Neuron (in vitro differentiated cells): ENCODE measurements around the gene MAD1L1.

Experiments
- H2AFZ ChIP-seq: one replicate; pipeline ENCODE4 v1.6.1; 2013; ENCODE audit warnings: low read depth, mild to moderate bottlenecking, inconsistent platforms, low read length, moderate library complexity
- H3K27me3 ChIP-seq: one replicate; pipeline ENCODE4 v1.6.1; 2013; ENCODE audit warnings: low read length; ENCODE audit not compliant: insufficient read depth
- H3K36me3 ChIP-seq: one replicate; pipeline ENCODE4 v1.6.1; 2013; ENCODE audit warnings: low read length; ENCODE audit not compliant: insufficient read depth
- H3K4me1 ChIP-seq: one replicate; pipeline ENCODE4 v1.6.1; 2013; ENCODE audit warnings: low read length; ENCODE audit not compliant: insufficient read depth
- H3K4me3 ChIP-seq: 2 replicates; pipeline ENCODE4 v1.5.1; 2013; ENCODE audit warnings: mild to moderate bottlenecking, low read length, moderate library complexity
- H3K9me3 ChIP-seq: one replicate; pipeline ENCODE4 v1.6.1; 2013; ENCODE audit warnings: low read length

MAD1L1 gene

DNA sequence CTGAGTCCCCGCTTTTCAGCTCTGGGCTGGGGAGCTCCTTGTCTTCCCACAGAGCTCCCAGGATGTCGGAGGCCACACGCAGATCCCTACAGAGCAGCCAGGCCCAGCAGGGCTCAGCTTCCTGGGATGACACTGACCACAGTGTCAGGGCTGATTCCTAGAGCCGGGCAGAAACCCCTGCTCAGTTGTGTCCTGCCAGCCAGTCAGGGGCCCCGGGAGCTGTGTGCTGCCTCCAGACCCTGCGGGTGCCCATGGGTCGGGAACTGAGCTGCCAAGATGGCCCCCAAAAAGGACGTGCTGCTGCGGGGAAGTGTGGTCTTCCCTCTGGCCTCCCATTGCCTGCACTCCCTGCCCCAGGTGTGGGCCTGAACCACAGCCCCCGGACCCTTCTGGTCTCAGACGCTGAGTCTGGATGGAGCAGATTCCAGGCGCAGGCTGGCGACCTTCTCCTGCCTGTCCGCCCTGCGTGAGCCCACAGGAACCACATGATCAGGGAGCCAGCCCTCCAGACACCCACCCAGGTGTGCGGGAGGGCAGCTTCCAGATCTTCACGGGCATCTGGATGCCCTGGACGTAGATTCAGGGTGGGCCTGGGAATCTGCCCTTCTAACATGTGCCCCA lies 217.4 kb downstream of the MAD1L1 start:
- Histone ChIP-seq H2AFZ (no peak overlapping the region), H3K36me3 (peaks cover 3% of the 10 kb centered on the region), H3K9me3 (no peaks in the 10 kb centered on the region), H3K4me3 (no peak overlapping the region), H3K27me3 (no peaks in the 10 kb centered on the region), H3K4me1 (peaks cover 11% of the 10 kb centered on the region)

- peaks cover 4% of the 10 kb centered on the region for H3K4me1 ChIP-seq
- H3K4me3 ChIP-seq: no peak overlapping the region
- no peaks in the 10 kb centered on the region for H3K9me3 ChIP-seq
- H3K27me3 ChIP-seq: no peaks in the 10 kb centered on the region
- H3K36me3 ChIP-seq: peaks cover 3% of the 10 kb centered on the region
- no peak overlapping the region for H2AFZ ChIP-seq
Observed at GRCh38 chr7:2014391-2015241, 218.1 kb downstream of the MAD1L1 start.

GRCh38 chr7:2013381-2014311 lies 219.1 kb downstream of the MAD1L1 start:
- Histone ChIP-seq H3K4me1 (no peaks in the 10 kb centered on the region), H3K27me3 (no peaks in the 10 kb centered on the region), H3K36me3 (peaks cover 3% of the 10 kb centered on the region), H3K4me3 (no peak overlapping the region), H2AFZ (no peak overlapping the region), H3K9me3 (no peaks in the 10 kb centered on the region)

DNA sequence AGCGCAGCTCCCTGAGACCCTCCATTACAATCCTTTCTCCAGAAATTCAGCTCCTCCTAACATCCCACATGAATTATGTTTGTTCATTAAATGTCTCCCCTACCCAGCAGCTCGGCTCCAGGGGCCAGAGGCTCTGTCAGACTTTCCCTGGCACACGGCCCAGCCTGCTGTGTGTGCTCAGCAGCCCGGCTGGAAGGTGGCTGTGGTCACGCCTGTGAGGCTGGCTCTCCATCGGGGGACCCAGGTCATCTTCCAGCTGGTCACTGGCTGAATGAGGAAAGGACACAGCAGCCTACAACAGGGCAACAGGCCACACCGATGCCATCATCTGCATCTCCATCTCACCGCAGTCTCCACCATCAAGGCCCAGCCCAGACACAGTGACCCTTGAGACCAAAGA lies 219.8 kb downstream of the MAD1L1 start:
- Histone ChIP-seq H3K36me3 (peaks cover 3% of the 10 kb centered on the region), H3K4me3 (no peak overlapping the region)

DNA sequence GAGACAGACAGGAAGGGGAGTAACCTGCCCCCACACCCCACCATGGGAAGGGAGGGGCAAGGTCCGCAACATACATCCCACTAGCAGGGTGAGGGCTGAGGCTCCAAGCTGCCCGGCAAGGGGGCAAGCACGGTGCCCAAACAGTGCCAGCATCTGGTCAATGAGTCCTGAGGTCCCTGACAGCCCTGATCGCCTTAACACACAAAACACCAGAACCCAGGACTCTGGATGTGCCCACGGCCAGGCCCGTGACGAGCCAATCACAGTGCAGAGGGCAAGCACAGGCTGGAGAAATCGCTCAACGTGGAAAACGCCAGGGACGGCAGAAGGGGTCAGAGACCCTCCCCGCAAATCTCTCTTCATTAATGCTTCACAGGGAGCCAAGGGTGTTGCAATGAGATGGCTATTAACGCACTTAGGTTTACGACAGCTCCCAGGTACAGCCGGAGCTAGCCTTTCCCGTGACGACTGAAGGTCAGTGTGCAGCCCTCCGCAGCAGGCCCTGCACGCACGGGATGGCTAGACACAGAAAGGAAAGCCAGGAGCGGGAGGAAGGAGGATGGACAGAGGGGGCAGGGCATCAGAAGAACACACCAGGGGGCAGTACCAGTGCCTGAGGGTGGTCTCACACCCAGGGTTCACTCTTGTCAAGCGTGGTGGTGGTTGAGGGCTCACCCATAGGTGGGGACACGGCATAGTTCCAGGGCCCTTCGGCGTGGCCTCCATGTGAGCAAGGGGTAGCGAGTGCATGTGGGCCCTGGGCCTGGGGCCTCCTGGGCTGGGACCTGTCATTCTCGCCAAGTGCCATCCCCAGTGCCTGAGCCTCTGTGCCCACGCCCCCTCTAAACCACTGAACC lies 220.5 kb downstream of the MAD1L1 start:
- Histone ChIP-seq H3K27me3 (no peaks in the 10 kb centered on the region), H3K4me3 (no peak overlapping the region), H2AFZ (no peak overlapping the region), H3K9me3 (no peaks in the 10 kb centered on the region), H3K4me1 (no peaks in the 10 kb centered on the region), H3K36me3 (peaks cover 3% of the 10 kb centered on the region)

More for the DNA sequence above, 219.8 kb downstream of the MAD1L1 start:
- Histone ChIP-seq H2AFZ (no peak overlapping the region), H3K4me1 (no peaks in the 10 kb centered on the region), H3K9me3 (no peaks in the 10 kb centered on the region), H3K27me3 (no peaks in the 10 kb centered on the region)

DNA sequence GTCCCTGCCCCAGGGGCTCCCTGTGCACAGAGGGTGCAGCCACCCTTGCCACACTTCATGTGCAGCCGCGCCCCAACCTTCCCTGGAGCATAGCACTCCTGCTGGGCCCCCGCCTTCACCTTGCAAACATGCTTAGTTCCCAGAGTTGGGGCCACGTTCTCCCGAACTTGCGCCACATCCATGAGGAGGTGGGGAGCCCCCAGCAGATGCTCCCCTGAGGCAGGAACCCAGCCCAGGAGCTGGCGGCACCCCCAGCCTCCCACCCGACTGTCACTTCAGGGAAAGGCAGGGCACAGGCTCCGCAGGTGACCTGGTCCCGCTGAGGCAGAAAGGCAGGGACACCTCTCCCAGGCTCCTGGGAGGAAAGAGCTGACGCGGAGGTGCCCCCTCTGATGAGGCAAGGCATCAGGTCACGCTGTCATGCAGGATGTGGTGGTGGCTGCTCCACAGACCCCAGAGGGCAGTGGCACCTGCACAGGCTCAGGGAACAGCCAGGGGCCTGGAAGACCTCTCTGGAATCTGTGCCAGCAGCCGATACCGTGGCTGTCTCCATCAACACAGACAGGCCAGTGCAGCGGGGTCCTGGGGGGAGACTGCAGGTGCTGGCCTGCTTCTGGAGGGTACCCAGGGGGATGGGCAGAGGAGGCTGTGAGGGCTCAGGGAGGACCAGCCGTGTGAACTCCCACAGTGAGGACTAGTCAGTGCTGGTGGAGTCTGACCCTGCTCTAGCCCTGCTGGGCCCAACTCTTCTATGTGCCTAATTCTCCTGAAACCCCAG lies 221.3 kb downstream of the MAD1L1 start:
- H3K27me3 ChIP-seq: no peaks in the 10 kb centered on the region
- H3K4me3 ChIP-seq: no peak overlapping the region
- H3K36me3 ChIP-seq: peaks cover 3% of the 10 kb centered on the region
- H3K4me1 ChIP-seq: peaks cover 3% of the 10 kb centered on the region
- H2AFZ ChIP-seq: no peak overlapping the region
- H3K9me3 ChIP-seq: no peaks in the 10 kb centered on the region

GRCh38 chr7:2010551-2011265 lies 222.0 kb downstream of the MAD1L1 start:
- no peak overlapping the region for H2AFZ ChIP-seq
- no peaks in the 10 kb centered on the region for H3K9me3 ChIP-seq
- peaks cover 3% of the 10 kb centered on the region for H3K36me3 ChIP-seq
- peaks cover 3% of the 10 kb centered on the region for H3K4me1 ChIP-seq
- H3K4me3 ChIP-seq: no peak overlapping the region
- no peaks in the 10 kb centered on the region for H3K27me3 ChIP-seq

- Histone ChIP-seq H2AFZ (no peak overlapping the region), H3K4me3 (no peak overlapping the region), H3K36me3 (peaks cover 3% of the 10 kb centered on the region), H3K27me3 (no peaks in the 10 kb centered on the region), H3K9me3 (no peaks in the 10 kb centered on the region), H3K4me1 (peaks cover 3% of the 10 kb centered on the region)
Observed at GRCh38 chr7:2010101-2010500, 222.6 kb downstream of the MAD1L1 start.

DNA sequence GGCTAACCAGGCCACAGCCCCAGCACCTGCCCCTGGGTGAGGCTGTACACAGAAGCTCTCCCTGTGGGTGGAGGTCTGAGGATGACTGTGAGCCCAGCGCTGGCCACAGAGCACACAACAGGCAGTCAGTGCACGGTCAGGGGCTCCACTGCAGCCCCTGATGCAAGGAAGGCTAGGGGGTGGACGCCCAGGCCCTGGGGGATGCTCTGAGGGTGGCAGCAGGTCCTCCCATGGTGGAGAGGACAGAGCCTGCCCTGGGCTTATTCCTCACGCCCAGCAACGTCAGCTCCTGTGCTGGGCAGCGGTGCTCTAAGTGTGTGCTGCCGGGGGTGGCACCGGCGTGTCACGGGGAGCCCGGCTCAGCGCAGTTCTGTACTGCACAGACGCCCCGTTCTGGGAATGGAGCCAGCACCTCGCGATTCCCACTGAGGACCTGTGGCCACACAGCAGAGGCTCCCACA lies 223.2 kb downstream of the MAD1L1 start:
- no peaks in the 10 kb centered on the region for H3K27me3 ChIP-seq

GRCh38 chr7:2008936-2009540 lies 223.7 kb downstream of the MAD1L1 start:
- no peaks in the 10 kb centered on the region for H3K9me3 ChIP-seq
- H3K27me3 ChIP-seq: no peaks in the 10 kb centered on the region
- peaks cover 3% of the 10 kb centered on the region for H3K36me3 ChIP-seq
- peaks cover 3% of the 10 kb centered on the region for H3K4me1 ChIP-seq
- H2AFZ ChIP-seq: no peak overlapping the region
- H3K4me3 ChIP-seq: no peak overlapping the region

More for the DNA sequence above, 223.2 kb downstream of the MAD1L1 start:
- peaks cover 3% of the 10 kb centered on the region for H3K4me1 ChIP-seq
- H3K36me3 ChIP-seq: peaks cover 3% of the 10 kb centered on the region
- no peak overlapping the region for H3K4me3 ChIP-seq
- no peaks in the 10 kb centered on the region for H3K9me3 ChIP-seq
- H2AFZ ChIP-seq: no peak overlapping the region
